ENCODE data around the gene IL12RB2. TPM values are rescaled to one million over a fixed set of nuclear protein-coding genes. Genes with fewer than 3 reads are reported as not detected.
"Not testable (repeated sequence)": the region's sequence is repeated elsewhere in the genome, so short reads cannot be mapped to it uniquely, and the experiment has no call there.

Gene IL12RB2
- total RNA-seq, 4 donors from 2014 or later: 0.79 to 4.5 (median 1.6) TPM

DNA sequence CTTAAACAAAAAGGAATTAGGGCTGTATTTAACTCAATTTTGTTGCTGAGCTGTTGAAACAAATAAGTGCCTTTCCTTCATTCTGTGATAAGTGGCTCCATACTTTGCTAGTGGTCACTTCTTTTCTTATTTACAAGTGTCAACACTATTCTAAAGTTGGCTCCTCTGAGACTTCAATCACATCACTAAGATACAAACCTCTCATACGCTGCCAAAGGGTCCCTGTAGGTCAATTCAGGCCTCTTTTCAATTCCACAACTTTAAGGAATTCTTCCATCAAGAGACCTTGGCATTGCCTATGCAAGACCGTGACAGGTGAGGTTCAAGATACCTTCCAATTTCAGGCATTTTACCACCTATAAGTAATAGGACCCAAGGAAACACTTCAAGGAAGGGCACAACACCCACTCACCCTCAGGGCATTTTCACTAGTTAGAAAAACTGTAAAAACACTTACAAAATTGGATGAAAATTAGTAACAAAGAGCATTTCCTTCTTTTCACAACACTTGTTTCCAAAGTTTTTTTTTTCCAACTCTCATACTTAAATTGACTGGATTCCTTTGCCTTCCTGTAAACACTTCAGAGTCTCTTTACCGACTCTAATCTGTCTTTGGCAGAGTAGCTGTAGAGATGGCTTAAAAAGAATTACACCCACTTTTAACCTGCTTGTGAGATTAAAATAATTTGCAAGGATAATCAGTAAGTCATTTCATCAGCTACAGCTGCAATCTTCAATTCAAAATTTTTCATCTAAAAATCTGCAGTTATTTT is 98.0 kb downstream of the IL12RB2 start:
- Histone ChIP-seq H3K9me3 (no peaks in the 10 kb centered on the region), H3K27ac (no peak overlapping the region), H3K4me3 (no peak overlapping the region), H3K4me1 (peaks cover 5% of the 10 kb centered on the region), H3K36me3 (peaks cover 15% of the 10 kb centered on the region), H3K27me3 (no peaks in the 10 kb centered on the region)
- TF ChIP-seq POLR2A (IDR thresholded peaks at IDR 0.05) (no peak), POLR2AphosphoS5 (IDR thresholded peaks at IDR 0.05) (no peak), EP300 (IDR thresholded peaks at IDR 0.05) (no peak)
- TF ChIP-seq, protein P1, sequence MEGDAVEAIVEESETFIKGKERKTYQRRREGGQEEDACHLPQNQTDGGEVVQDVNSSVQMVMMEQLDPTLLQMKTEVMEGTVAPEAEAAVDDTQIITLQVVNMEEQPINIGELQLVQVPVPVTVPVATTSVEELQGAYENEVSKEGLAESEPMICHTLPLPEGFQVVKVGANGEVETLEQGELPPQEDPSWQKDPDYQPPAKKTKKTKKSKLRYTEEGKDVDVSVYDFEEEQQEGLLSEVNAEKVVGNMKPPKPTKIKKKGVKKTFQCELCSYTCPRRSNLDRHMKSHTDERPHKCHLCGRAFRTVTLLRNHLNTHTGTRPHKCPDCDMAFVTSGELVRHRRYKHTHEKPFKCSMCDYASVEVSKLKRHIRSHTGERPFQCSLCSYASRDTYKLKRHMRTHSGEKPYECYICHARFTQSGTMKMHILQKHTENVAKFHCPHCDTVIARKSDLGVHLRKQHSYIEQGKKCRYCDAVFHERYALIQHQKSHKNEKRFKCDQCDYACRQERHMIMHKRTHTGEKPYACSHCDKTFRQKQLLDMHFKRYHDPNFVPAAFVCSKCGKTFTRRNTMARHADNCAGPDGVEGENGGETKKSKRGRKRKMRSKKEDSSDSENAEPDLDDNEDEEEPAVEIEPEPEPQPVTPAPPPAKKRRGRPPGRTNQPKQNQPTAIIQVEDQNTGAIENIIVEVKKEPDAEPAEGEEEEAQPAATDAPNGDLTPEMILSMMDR (IDR thresholded peaks at IDR 0.05): no peak
- WGBS: 55% methylated on average over 3 of the region's 3 CpGs
- no peak for DNase-seq (ENCODE audit: low spot score in 2 of 2)

DNA sequence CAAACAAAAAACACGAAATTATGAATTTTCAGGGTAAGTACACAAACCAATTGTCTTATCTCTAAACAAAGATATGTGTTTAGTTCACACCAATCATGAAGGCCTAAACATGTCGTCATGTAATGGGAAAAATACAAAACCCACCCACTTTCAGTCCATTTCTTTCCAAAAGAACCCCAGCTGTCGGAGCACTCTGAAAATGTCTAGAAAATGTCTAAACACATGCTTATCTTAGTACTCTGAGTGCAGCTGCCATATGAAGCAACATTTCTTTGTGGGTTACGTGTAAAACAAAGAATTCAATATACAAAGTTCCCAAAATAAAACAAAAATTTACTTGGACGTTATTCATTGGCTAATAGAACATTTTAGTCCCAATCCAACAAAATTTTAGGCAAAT is 99.8 kb downstream of the IL12RB2 start:
- H3K9me3 ChIP-seq: no peaks in the 10 kb centered on the region
- 86% methylated on average over 5 of the region's 5 CpGs for WGBS
- peaks cover 5% of the 10 kb centered on the region for H3K4me1 ChIP-seq
- no peak overlapping the region for H3K27ac ChIP-seq
- no peak overlapping the region for H3K4me3 ChIP-seq
- TF ChIP-seq EP300 (IDR thresholded peaks at IDR 0.05): no peak
- TF ChIP-seq POLR2AphosphoS5 (IDR thresholded peaks at IDR 0.05): no peak
- TF ChIP-seq POLR2A (IDR thresholded peaks at IDR 0.05): no peak
- TF ChIP-seq, protein P1 (IDR thresholded peaks at IDR 0.05): no peak
- no peak for DNase-seq (ENCODE audit: low spot score in 2 of 2)
- H3K36me3 ChIP-seq: peaks cover 33% of the 10 kb centered on the region
- H3K27me3 ChIP-seq: no peaks in the 10 kb centered on the region

DNA sequence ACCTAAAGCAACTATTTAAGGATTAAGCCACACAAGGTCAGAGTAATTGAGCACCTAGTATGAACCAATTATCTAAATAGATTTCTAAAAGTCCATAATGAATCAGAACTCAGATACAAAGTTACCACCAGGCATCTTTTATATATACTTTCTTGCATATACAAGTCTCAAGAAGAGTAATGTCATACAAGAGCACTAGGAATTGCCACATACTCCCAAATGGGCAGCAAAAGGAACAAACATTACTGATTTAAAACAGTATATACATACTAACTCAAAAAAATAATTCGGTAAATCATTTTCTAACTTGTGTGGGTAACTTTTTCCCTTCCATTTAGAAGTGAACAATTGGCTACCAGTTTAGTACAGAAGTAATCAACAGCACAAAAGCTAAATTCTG is 100.5 kb downstream of the IL12RB2 start:
- Histone ChIP-seq H3K9me3 (no peaks in the 10 kb centered on the region), H3K27me3 (no peaks in the 10 kb centered on the region), H3K4me1 (peaks cover 5% of the 10 kb centered on the region), H3K27ac (no peak overlapping the region), H3K36me3 (peaks cover 36% of the 10 kb centered on the region), H3K4me3 (no peak overlapping the region)
- no peak for DNase-seq (ENCODE audit: low spot score in 2 of 2)
- TF ChIP-seq POLR2AphosphoS5 (IDR thresholded peaks at IDR 0.05) (no peak), EP300 (IDR thresholded peaks at IDR 0.05) (no peak), POLR2A (IDR thresholded peaks at IDR 0.05) (no peak)
- TF ChIP-seq, protein P1 (IDR thresholded peaks at IDR 0.05): no peak
- 96% methylated on average over 1 of the region's 1 CpG for WGBS

DNA sequence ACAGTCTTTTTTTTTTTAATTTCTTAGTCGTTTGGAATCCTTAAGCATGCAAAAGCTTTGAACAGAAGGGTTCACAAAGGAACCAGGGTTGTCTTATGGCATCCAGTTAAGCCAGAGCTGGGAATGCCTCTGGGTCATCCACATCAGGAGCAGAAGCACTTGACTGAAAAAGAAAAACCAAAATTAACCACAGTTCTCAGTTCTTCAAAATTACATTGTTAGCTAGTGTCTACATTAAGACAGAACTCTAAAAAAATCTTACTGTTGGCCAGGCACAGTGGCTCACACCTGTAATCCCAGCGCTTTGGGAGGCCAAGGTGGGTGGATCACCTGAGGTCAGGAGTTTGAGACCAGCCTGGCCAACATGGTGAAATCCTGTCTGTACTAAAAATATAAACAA is 105.4 kb downstream of the IL12RB2 start:
- H3K36me3 ChIP-seq: peaks cover 86% of the 10 kb centered on the region
- H3K4me3 ChIP-seq; H3K9me3 ChIP-seq; H3K27ac ChIP-seq; H3K27me3 ChIP-seq; DNase-seq (ENCODE audit: low spot score in 2 of 2): not testable (repeated sequence)
- WGBS: 70% methylated on average over 2 of the region's 2 CpGs
- peaks cover 11% of the 10 kb centered on the region for H3K4me1 ChIP-seq

DNA sequence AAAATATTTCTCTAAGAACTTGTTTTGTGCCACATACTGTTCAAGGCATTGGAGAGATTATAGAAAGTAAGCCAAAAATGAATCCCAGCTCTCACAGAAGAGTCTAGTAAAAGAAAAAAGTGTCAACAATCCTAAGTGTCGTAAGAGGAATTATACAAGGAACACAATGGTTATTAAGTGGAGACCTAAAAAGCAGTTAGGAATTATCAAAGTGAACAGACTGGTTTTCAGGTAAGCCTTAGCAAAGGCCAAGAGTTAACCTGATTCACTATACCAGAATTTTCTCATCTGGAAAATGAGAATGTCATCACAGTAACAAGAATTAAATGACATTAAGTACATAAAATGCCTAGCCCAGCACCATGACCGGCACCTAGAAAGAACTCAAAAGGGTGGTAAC is 106.9 kb downstream of the IL12RB2 start:
- 83% methylated on average over 2 of the region's 2 CpGs for WGBS
- no peaks in the 10 kb centered on the region for H3K27me3 ChIP-seq
- no peak overlapping the region for H3K4me3 ChIP-seq

More for the DNA sequence above, 106.9 kb downstream of the IL12RB2 start:
- H3K27ac ChIP-seq: no peak overlapping the region
- peaks cover 95% of the 10 kb centered on the region for H3K36me3 ChIP-seq
- H3K9me3 ChIP-seq: no peaks in the 10 kb centered on the region
- TF ChIP-seq POLR2A (IDR thresholded peaks at IDR 0.05) (no peak), POLR2AphosphoS5 (IDR thresholded peaks at IDR 0.05) (no peak), EP300 (IDR thresholded peaks at IDR 0.05) (no peak)
- TF ChIP-seq, protein P1 (IDR thresholded peaks at IDR 0.05): no peak
- DNase-seq (ENCODE audit: low spot score in 2 of 2): no peak
- H3K4me1 ChIP-seq: peaks cover 17% of the 10 kb centered on the region

Data from suprapubic skin (tissue), 4 donors.